ENCODE measurements around the gene PSMD14. TPM values are rescaled to one million over a fixed set of nuclear protein-coding genes. Genes with fewer than 3 reads are reported as not detected.
"Not testable (repeated sequence)": the region's sequence is repeated elsewhere in the genome, so short reads cannot be mapped to it uniquely, and the experiment has no call there.

The PSMD14 gene
- total and polyA plus RNA-seq, 2 donors (not counting 1 experiment from before 2014, with no cell fraction given), result 7.4 to 27.0 TPM

DNA sequence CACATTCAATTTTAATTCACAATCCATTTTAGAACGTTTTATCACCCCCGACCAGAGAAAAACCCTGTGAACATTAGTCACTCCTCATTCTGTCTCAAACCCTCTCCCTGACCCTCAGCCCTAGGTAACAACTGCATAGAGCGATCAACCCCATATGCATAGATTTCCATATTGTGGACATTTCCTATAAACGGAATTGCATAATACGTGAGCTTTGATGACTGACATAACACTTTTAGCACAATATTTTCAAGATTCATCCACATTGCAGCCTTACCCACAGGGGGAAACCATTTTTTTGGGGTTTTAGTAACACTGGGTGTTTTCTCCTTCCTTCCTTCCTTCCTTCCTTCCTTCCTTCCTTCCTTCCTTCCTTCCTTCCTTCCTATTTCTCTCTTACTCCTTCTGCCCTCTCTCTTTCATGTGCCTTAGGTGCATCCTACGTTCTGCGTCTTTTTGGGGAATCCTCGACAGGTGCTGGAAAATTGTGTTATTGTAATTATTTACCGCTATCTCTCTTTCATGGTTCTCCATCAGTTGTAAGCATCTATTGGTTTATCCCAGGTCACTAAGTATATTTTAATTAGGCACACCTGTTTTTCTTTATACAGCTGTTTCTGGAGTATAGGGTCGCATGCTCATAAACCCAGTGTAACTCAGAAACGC, 29.5 kb upstream of the PSMD14 start:
- H3K36me3 ChIP-seq (replicated peaks in 1 of 2; ENCODE audit: control extremely low read depth in 1 of 2, control insufficient read depth in 1 of 2, extremely low read depth in 1 of 2, insufficient read depth in 2 of 2, low read length in 1 of 2); H3K27ac Mint-ChIP-seq; H3K27me3 Mint-ChIP-seq; H4K20me1 ChIP-seq (ENCODE audit: control insufficient read depth, insufficient read depth, low read length, poor library complexity, severe bottlenecking); POLR2A ChIA-PET; H3K27me3 ChIP-seq (replicated peaks in 1 of 4; ENCODE audit: control extremely low read depth in 1 of 4, control insufficient read depth in 3 of 4, insufficient read depth in 4 of 4, low read length in 3 of 4); H3K9me3 ChIP-seq (ENCODE audit: control extremely low read depth in 1 of 3, control insufficient read depth in 2 of 3, insufficient read depth in 1 of 3, low read length in 2 of 3); H3K79me2 ChIP-seq (ENCODE audit: control insufficient read depth, insufficient read depth, low read length); H2AFZ ChIP-seq (ENCODE audit: insufficient read depth, low read depth, low read length, poor library complexity, severe bottlenecking); H3K4me2 ChIP-seq (replicated peaks; ENCODE audit: low read depth, low read length, poor library complexity, severe bottlenecking); H3K4me3 ChIP-seq (ENCODE audit: control extremely low read depth in 1 of 5, extremely low read depth in 1 of 5, insufficient read depth in 1 of 5, low read depth in 2 of 5, low read length in 4 of 5); H3K4me1 Mint-ChIP-seq; H3K4me1 ChIP-seq (ENCODE audit: control insufficient read depth in 2 of 2, insufficient read depth in 2 of 2, low read length in 2 of 2); H3K27ac ChIP-seq (ENCODE audit: low read length in 2 of 2); H3K9ac ChIP-seq (ENCODE audit: low read length); ATAC-seq (ENCODE audit: low read depth); H3K4me3 Mint-ChIP-seq; H3K9me3 Mint-ChIP-seq (ENCODE audit: insufficient read depth): not testable (repeated sequence)
- intact Hi-C loops (cut with micrococcal nuclease), result loop anchor here (10.0 kb wide), 1 partner anchor 954 kb away; no protein-coding TSS in a partner anchor
- 81% methylated on average over 7 of the region's 11 CpGs for WGBS (ENCODE audit: insufficient coverage)
- DNase-seq, result peak; percentile 6
- CTCF ChIA-PET, result interaction anchor here (1.0 to 1.3 kb wide), 3 partner anchors 9 to 55 kb away, joined by 3 to 7 read pairs (median 4); no protein-coding TSS in a partner anchor

DNA sequence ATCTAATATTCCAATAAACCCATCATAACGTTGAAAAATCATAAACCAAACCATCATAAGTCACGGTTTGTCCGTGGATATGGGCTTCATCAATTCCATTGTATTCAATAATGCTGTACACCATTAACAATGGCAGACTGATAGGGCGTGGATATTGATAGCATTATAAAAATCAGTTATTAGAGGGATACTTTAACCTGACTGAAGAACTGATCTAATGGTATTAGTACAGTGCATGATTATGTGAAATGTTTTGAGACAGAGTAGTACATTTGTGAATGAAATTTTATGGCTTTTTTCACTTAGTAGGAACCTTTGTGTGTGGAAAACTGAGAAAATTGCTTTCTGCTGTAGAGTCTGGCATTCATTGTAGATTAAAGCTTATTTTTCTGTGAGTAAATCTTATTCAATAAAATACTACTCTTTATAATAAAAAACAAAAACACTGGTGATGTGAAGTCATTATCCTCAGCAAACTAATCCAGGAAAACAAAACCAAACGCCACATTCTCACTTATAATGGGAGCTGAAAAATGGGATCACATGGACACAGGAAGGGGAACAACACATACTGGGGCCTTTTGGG, 28.9 kb upstream of the PSMD14 start:
- H3K4me2 ChIP-seq (replicated peaks; ENCODE audit: low read depth, low read length, poor library complexity, severe bottlenecking); H3K79me2 ChIP-seq (ENCODE audit: control insufficient read depth, insufficient read depth, low read length); H3K4me3 Mint-ChIP-seq; CTCF ChIA-PET; H4K20me1 ChIP-seq (ENCODE audit: control insufficient read depth, insufficient read depth, low read length, poor library complexity, severe bottlenecking); DNase-seq; H3K36me3 ChIP-seq (replicated peaks in 1 of 2; ENCODE audit: control extremely low read depth in 1 of 2, control insufficient read depth in 1 of 2, extremely low read depth in 1 of 2, insufficient read depth in 2 of 2, low read length in 1 of 2); ATAC-seq (ENCODE audit: low read depth); H3K4me1 ChIP-seq (ENCODE audit: control insufficient read depth in 2 of 2, insufficient read depth in 2 of 2, low read length in 2 of 2); H3K27me3 ChIP-seq (replicated peaks in 1 of 4; ENCODE audit: control extremely low read depth in 1 of 4, control insufficient read depth in 3 of 4, insufficient read depth in 4 of 4, low read length in 3 of 4); H3K4me3 ChIP-seq (ENCODE audit: control extremely low read depth in 1 of 5, extremely low read depth in 1 of 5, insufficient read depth in 1 of 5, low read depth in 2 of 5, low read length in 4 of 5); H3K9me3 ChIP-seq (ENCODE audit: control extremely low read depth in 1 of 3, control insufficient read depth in 2 of 3, insufficient read depth in 1 of 3, low read length in 2 of 3); H3K9me3 Mint-ChIP-seq (ENCODE audit: insufficient read depth); H2AFZ ChIP-seq (ENCODE audit: insufficient read depth, low read depth, low read length, poor library complexity, severe bottlenecking); H3K27ac ChIP-seq (ENCODE audit: low read length in 2 of 2); H3K9ac ChIP-seq (ENCODE audit: low read length); POLR2A ChIA-PET; H3K4me1 Mint-ChIP-seq; H3K27ac Mint-ChIP-seq: not testable (repeated sequence)
- peaks cover 12% of the 10 kb centered on the region for H3K27me3 Mint-ChIP-seq
- intact Hi-C loops (cut with micrococcal nuclease), result loop anchor here (10.0 kb wide), 1 partner anchor 955 kb away; no protein-coding TSS in a partner anchor
- 83% methylated on average over 1 of the region's 5 CpGs for WGBS (ENCODE audit: insufficient coverage)

DNA sequence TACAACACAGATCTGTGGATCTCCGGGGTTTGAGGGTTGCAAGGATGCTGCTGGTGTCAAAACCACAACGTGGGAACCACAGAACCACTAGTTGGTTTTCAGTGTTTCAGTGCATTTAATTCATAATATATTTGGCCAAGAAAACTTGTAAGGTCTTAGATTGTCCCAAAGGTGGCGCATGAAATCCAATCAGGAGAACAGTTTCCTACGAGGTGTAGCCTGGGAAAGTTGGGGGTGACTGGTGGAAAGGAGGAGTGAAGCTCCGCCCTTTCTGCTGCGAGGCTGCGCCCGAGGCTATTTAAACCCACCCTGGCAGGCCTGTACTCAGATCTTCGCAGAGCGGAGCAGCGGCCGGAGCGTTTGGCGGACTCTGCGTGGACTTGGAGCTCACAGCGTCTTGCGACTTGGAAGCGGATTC, 27.3 kb upstream of the PSMD14 start:
- CTCF ChIA-PET, result interaction anchor here (1.5 kb wide), 1 partner anchor 10 kb away, joined by 5 read pairs; no protein-coding TSS in a partner anchor
- H3K4me1 ChIP-seq (ENCODE audit: control insufficient read depth in 2 of 2, insufficient read depth in 2 of 2, low read length in 2 of 2); H3K27me3 ChIP-seq (replicated peaks in 1 of 4; ENCODE audit: control extremely low read depth in 1 of 4, control insufficient read depth in 3 of 4, insufficient read depth in 4 of 4, low read length in 3 of 4); H4K20me1 ChIP-seq (ENCODE audit: control insufficient read depth, insufficient read depth, low read length, poor library complexity, severe bottlenecking); H3K79me2 ChIP-seq (ENCODE audit: control insufficient read depth, insufficient read depth, low read length); DNase-seq; H3K9me3 Mint-ChIP-seq (ENCODE audit: insufficient read depth); ATAC-seq (ENCODE audit: low read depth); H3K4me3 ChIP-seq (ENCODE audit: control extremely low read depth in 1 of 5, extremely low read depth in 1 of 5, insufficient read depth in 1 of 5, low read depth in 2 of 5, low read length in 4 of 5); H3K4me2 ChIP-seq (replicated peaks; ENCODE audit: low read depth, low read length, poor library complexity, severe bottlenecking); H3K4me1 Mint-ChIP-seq; H3K4me3 Mint-ChIP-seq; H3K36me3 ChIP-seq (replicated peaks in 1 of 2; ENCODE audit: control extremely low read depth in 1 of 2, control insufficient read depth in 1 of 2, extremely low read depth in 1 of 2, insufficient read depth in 2 of 2, low read length in 1 of 2); H3K9ac ChIP-seq (ENCODE audit: low read length); H3K27ac ChIP-seq (ENCODE audit: low read length in 2 of 2); H3K27ac Mint-ChIP-seq; H2AFZ ChIP-seq (ENCODE audit: insufficient read depth, low read depth, low read length, poor library complexity, severe bottlenecking); H3K9me3 ChIP-seq (ENCODE audit: control extremely low read depth in 1 of 3, control insufficient read depth in 2 of 3, insufficient read depth in 1 of 3, low read length in 2 of 3); intact Hi-C loops (cut with micrococcal nuclease); POLR2A ChIA-PET: not testable (repeated sequence)
- peaks cover 20% of the 10 kb centered on the region for H3K27me3 Mint-ChIP-seq
- 91% methylated on average over 16 of the region's 18 CpGs for WGBS (ENCODE audit: insufficient coverage)

Measured in B cell (primary cell).